Measurements from ENCODE around the gene ZNF467.

- TF ChIP-seq CTCF (IDR thresholded peaks at IDR 0.05) (no peak), POLR2A (IDR thresholded peaks at IDR 0.05) (no peak)
Observed at GRCh38 chr7:149715476-149715875, 57.9 kb downstream of the ZNF467 start.
